HG02884 (cell line): Measurements from ENCODE around the gene NPEPPS.
"Not testable (repeated sequence)": the region's sequence is repeated elsewhere in the genome, so short reads cannot be mapped to it uniquely, and the experiment has no call there.

Source experiments
- ATAC-seq: cut with Tn5 transposase; IDR thresholded peaks from one replicate; pipeline ENCODE4 v1.9.1; 2021; ENCODE audit warnings: mild to moderate bottlenecking, moderate library complexity; ENCODE audit not compliant: unreplicated experiment

NPEPPS gene

GRCh38 chr17:47561698-47562405, 30.9 kb downstream of the NPEPPS start:
- ATAC-seq, result not testable (repeated sequence)

- ATAC-seq, result not testable (repeated sequence)
Observed at GRCh38 chr17:47562406-47562705, 31.4 kb downstream of the NPEPPS start.

GRCh38 chr17:47567261-47567660, 36.4 kb downstream of the NPEPPS start:
- ATAC-seq, result not testable (repeated sequence)

GRCh38 chr17:47572561-47572960, 41.7 kb downstream of the NPEPPS start:
- ATAC-seq, result not testable (repeated sequence)

- ATAC-seq, result not testable (repeated sequence)
Observed at GRCh38 chr17:47582416-47582815, 51.5 kb downstream of the NPEPPS start.

- not testable (repeated sequence) for ATAC-seq
Observed at GRCh38 chr17:47586378-47587055, 55.6 kb downstream of the NPEPPS start.

- not testable (repeated sequence) for ATAC-seq
Observed at GRCh38 chr17:47593522-47593921, 62.6 kb downstream of the NPEPPS start.

- ATAC-seq, result no peak
Observed at GRCh38 chr17:47603830-47604597, 73.1 kb downstream of the NPEPPS start.

GRCh38 chr17:47604598-47604927, 73.7 kb downstream of the NPEPPS start:
- ATAC-seq, result no peak

- ATAC-seq, result no peak
Observed at GRCh38 chr17:47605011-47605410, 74.1 kb downstream of the NPEPPS start.

GRCh38 chr17:47607481-47607880, 76.6 kb downstream of the NPEPPS start:
- ATAC-seq, result no peak

- no peak for ATAC-seq
Observed at GRCh38 chr17:47611372-47612350, 80.8 kb downstream of the NPEPPS start.

GRCh38 chr17:47615766-47616424, 85.0 kb downstream of the NPEPPS start:
- no peak for ATAC-seq

GRCh38 chr17:47618410-47618809, 87.5 kb downstream of the NPEPPS start:
- no peak for ATAC-seq

- ATAC-seq, result no peak
Observed at GRCh38 chr17:47620503-47621245, 89.8 kb downstream of the NPEPPS start.

GRCh38 chr17:47621293-47622179, 90.6 kb downstream of the NPEPPS start:
- no peak for ATAC-seq

GRCh38 chr17:47622180-47622549, 91.3 kb downstream of the NPEPPS start:
- ATAC-seq, result no peak

GRCh38 chr17:47624727-47625068, 93.8 kb downstream of the NPEPPS start:
- no peak for ATAC-seq
